D341Med (cell line): Measurements from ENCODE around the gene GALNT16.
"Not testable (repeated sequence)": the region's sequence is repeated elsewhere in the genome, so short reads cannot be mapped to it uniquely, and the experiment has no call there.

ENCODE experiments used
- DNase-seq: peaks from one replicate; pipeline ENCODE4 v3.0.0; 2012; ENCODE audit warnings: low spot score

GALNT16 gene

GRCh38 chr14:69285661-69286255 is 25.8 kb downstream of the GALNT16 start:
- DNase-seq = no peak

GRCh38 chr14:69287098-69288010 is 27.4 kb downstream of the GALNT16 start:
- DNase-seq = no peak

- no peak for DNase-seq
These were observed 28.2 kb downstream of the GALNT16 start for GRCh38 chr14:69288011-69288771.

DNA sequence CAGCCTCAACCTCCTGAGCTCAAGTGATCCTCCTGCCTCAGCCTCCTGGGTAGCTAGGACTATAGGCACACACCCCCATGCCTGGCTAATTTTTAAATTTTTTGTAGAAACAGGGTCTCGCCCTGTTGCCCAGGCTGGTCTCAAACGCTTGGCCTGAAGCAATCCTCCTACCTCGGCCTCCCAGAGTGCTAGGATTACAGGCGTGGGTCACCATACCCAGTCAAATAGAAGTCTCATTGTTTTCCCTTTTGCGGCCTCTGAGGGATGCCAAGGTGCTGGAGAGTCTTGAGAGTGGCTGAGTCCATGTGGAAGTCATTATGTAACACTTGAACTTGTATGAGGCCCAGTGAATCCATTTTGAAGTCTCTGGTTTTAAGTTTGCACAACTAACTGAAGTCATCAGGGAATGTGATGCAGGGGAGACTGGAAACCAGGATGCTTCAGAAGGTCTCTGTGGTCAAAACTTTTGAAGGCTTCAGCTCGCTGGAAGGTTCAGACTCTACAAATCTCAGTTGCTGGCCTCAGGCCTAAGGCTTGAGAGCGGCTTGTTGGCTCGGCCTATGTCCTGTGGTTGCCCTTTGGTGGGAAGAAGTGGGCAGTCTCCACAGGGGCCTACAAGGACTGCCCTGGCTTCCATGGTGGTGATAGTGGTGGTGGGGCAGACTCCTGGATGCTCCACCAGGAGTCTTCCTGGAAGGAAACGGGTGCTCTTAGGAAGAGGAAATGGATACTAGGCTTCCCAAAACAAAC is 29.2 kb downstream of the GALNT16 start:
- no peak for DNase-seq

GRCh38 chr14:69289811-69290520 is 30.0 kb downstream of the GALNT16 start:
- DNase-seq = no peak

GRCh38 chr14:69290881-69291280 is 30.9 kb downstream of the GALNT16 start:
- DNase-seq = not testable (repeated sequence)

DNA sequence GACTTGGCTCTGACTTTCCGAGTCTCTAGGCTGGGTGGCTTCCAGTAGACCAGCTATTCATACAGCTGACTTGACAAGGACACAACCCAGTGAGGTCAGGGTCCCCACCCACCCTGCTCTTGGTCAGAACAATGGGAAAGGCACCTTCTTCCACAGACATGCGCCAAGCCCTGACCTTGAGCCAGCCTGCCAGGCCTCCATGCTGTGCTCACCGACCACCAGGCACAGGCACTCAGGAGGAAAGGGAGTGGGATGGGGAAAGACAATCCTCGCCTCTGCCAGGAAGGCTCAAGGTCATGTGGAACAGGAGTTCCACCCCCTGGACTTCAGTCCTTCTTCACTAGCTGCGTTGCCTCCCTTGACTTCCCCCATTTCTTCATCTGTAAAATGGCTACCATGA is 31.4 kb downstream of the GALNT16 start:
- DNase-seq = no peak

- no peak for DNase-seq
These were observed 32.1 kb downstream of the GALNT16 start for GRCh38 chr14:69291891-69292561.

- DNase-seq = no peak
These were observed 38.4 kb downstream of the GALNT16 start for GRCh38 chr14:69298131-69299071.

- DNase-seq = peak; percentile 21
These were observed 39.5 kb downstream of the GALNT16 start for GRCh38 chr14:69299286-69300035.

DNA sequence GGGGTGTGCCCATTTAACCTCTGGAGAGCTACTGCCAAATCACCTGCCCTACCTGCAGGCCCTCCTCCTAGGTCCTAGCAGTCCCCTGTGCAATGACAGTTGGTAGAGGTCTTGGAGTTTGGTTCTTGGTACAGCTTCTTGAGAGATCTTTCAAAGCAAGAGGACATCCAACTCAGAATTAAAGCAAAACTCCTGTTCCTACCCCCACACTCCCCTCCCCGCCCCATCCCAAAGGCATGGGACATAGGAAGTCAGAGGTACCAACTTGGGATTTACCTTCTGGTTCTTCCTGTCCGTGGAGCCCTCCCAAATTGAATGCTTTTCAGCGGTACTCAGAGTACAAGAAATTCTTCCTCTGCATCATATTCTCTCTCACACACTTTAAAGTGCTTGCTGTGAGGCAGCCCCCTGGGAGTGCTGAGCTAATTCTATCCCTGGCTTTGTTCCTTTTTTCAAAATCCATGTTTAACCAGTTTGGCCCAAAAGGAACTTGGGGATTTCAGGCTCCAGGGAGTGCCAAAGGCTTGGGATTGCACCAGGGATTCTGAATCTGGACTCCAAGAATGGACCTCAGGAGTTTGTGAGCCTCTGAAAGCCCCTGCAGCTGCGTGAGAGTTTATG is 40.8 kb downstream of the GALNT16 start:
- DNase-seq = no peak

- no peak for DNase-seq
These were observed 43.1 kb downstream of the GALNT16 start for GRCh38 chr14:69303086-69303485.

- no peak for DNase-seq
These were observed 52.6 kb downstream of the GALNT16 start for GRCh38 chr14:69312608-69313007.

GRCh38 chr14:69313176-69313575 is 53.2 kb downstream of the GALNT16 start:
- no peak for DNase-seq

DNA sequence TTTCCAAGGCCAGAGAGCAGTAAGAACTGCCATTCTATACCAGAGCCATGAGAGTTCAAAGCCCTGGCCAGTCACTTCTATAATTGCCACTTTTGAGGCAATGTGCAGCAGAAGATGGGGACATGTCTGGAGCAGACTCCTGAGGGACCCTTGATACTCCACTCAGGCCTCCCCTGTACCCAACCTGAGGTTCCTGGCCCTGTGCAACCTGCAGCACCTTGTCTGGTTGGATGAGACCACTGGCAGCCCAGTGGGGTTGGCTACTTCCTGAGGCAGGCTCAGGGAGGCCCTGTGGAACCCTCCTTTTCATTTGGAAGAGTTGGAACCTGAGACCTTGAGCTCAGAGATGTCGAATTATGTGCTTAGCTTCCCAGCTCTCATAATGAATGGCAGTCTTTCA is 54.4 kb downstream of the GALNT16 start:
- no peak for DNase-seq

DNA sequence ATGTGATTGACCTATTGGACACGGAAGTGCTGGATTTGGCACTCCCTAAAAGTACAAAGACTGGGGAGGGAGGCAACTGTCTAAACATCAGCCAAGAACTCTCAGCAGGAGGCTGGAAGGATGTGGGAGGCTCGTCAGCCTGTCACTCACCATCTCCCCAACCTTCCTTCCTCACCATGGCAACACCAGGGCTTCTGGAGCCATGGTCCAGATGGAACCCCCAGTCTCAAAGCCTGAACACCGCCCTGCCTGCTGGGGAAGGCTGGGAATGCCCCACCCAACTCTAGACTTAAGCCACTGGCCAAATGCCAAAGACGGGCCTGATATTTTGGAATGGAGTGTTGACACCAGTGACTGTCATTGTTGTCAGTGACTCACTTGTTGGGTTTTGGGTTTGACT is 55.3 kb downstream of the GALNT16 start:
- DNase-seq = no peak

GRCh38 chr14:69316449-69317101 is 56.6 kb downstream of the GALNT16 start:
- no peak for DNase-seq
